GM23338 (cell line): ENCODE measurements around the gene BAD. TPM values are rescaled to one million over a fixed set of nuclear protein-coding genes. Genes with fewer than 3 reads are reported as not detected.

Source experiments
- ATAC-seq: fragments of 200-7000 bp; cut with Tn5 transposase; 3 replicates; pipeline ENCODE4 v1.9.1; 2020
- DNase-seq: peaks from one replicate; pipeline ENCODE4 v3.0.0-alpha.2; 2015; ENCODE audit warnings: low spot score
- H2AFZ ChIP-seq: fragments of 200-600 bp; sonication (generic); 2 replicates; pipeline ENCODE4 v1.8.0; 2016; ENCODE audit warnings: antibody characterized with exemption, mild to moderate bottlenecking, moderate library complexity
- H3F3A ChIP-seq: fragments of 200-600 bp; sonication (generic); replicated peaks from 2 replicates; pipeline ENCODE4 v1.8.0; 2017; ENCODE audit warnings: antibody characterized with exemption, mixed run types, low read depth
- H3K27ac ChIP-seq: fragments of 200-600 bp; sonication (generic); 2 replicates; pipeline ENCODE4 v1.6.1; 2016; ENCODE audit warnings: low read depth
- H3K27me3 ChIP-seq: fragments of 200-600 bp; sonication (generic); 2 replicates; pipeline ENCODE4 v1.8.0; 2016; ENCODE audit warnings: mild to moderate bottlenecking, mixed run types, moderate library complexity; ENCODE audit not compliant: insufficient read depth
- H3K36me3 ChIP-seq: fragments of 200-600 bp; sonication (generic); 2 replicates; pipeline ENCODE4 v1.8.0; 2016; ENCODE audit warnings: mild to moderate bottlenecking; ENCODE audit not compliant: insufficient read depth
- H3K4me1 ChIP-seq: fragments of 200-600 bp; sonication (generic); 2 replicates; pipeline ENCODE4 v1.8.0; 2016; ENCODE audit warnings: mild to moderate bottlenecking, moderate library complexity; ENCODE audit not compliant: insufficient read depth
- H3K4me2 ChIP-seq: fragments of 200-600 bp; sonication (generic); 2 replicates; pipeline ENCODE4 v1.7.1; 2017; ENCODE audit warnings: mixed run types
- H3K4me3 ChIP-seq: fragments of 200-600 bp; sonication (generic); 2 replicates; pipeline ENCODE4 v1.6.1; 2016; ENCODE audit warnings: mixed run types
- H3K79me2 ChIP-seq: fragments of 200-600 bp; sonication (generic); replicated peaks from 2 replicates; pipeline ENCODE4 v1.8.0; 2017; ENCODE audit warnings: mild to moderate bottlenecking; ENCODE audit not compliant: insufficient read depth
- H3K9me2 ChIP-seq: fragments of 200-600 bp; sonication (generic); 2 replicates; pipeline ENCODE4 v1.8.0; 2017; ENCODE audit not compliant: insufficient read depth
- H4K20me1 ChIP-seq: fragments of 200-600 bp; sonication (generic); replicated peaks from 2 replicates; pipeline ENCODE4 v1.8.0; 2017; ENCODE audit warnings: mild to moderate bottlenecking; ENCODE audit not compliant: insufficient read depth
- H3K27ac Mint-ChIP-seq: 2 replicates; pipeline ENCODE4 v1.8.0; 2020; ENCODE audit warnings: inconsistent platforms, mild to moderate bottlenecking, moderate library complexity, mixed read lengths
- H3K27me3 Mint-ChIP-seq: 3 replicates; pipeline ENCODE4 v1.8.0; 2022; ENCODE audit warnings: low read depth, mild to moderate bottlenecking, moderate library complexity, mixed read lengths, inconsistent platforms; ENCODE audit not compliant: insufficient read depth, poor library complexity
- H3K36me3 Mint-ChIP-seq: 3 replicates; pipeline ENCODE4 v1.8.0; 2021; ENCODE audit warnings: low read depth, mild to moderate bottlenecking, inconsistent platforms, moderate library complexity, mixed read lengths
- H3K4me1 Mint-ChIP-seq: 3 replicates; pipeline ENCODE4 v1.8.0; 2020; ENCODE audit warnings: mild to moderate bottlenecking, inconsistent platforms, mixed read lengths
- H3K4me3 Mint-ChIP-seq: 3 replicates; pipeline ENCODE4 v1.8.0; 2021; ENCODE audit warnings: moderate library complexity, mild to moderate bottlenecking, inconsistent platforms, mixed read lengths
- H3K9me3 Mint-ChIP-seq: 3 replicates; pipeline ENCODE4 v1.8.0; 2020; ENCODE audit warnings: moderate library complexity, mild to moderate bottlenecking, inconsistent platforms, mixed read lengths
- CREB1 ChIP-seq: fragments of 250-450 bp; sonication (Bioruptor Pico); IDR thresholded peaks from 2 replicates; pipeline ENCODE4 v1.5.0; 2020; ENCODE audit warnings: low read depth, mild to moderate bottlenecking, moderate library complexity
- EZH2 ChIP-seq: fragments of 200-600 bp; sonication (generic); IDR thresholded peaks from one replicate; pipeline ENCODE4 v1.8.0; 2017; ENCODE audit warnings: antibody characterized with exemption, mild to moderate bottlenecking, low read depth; ENCODE audit not compliant: unreplicated experiment
- EZH2phosphoT487 ChIP-seq: fragments of 200-600 bp; sonication (generic); IDR thresholded peaks from one replicate; pipeline ENCODE4 v1.8.1; 2018; ENCODE audit warnings: antibody characterized with exemption; ENCODE audit not compliant: unreplicated experiment
- JUNB ChIP-seq: IDR thresholded peaks from one replicate; pipeline ENCODE4 v1.6.1; 2016; ENCODE audit warnings: antibody characterized with exemption; ENCODE audit not compliant: unreplicated experiment
- POLR2AphosphoS5 ChIP-seq: IDR thresholded peaks from 2 replicates; pipeline ENCODE4 v1.6.1; 2016; ENCODE audit warnings: antibody characterized with exemption, low read depth
- ZNF331 ChIP-seq: fragments of 250-450 bp; sonication (Bioruptor Pico); IDR thresholded peaks from 2 replicates; pipeline ENCODE4 v1.5.0; 2020; ENCODE audit warnings: low read depth, mild to moderate bottlenecking, moderate library complexity
- ZNF462 ChIP-seq: fragments of 250-450 bp; sonication (Bioruptor Pico); IDR thresholded peaks from 2 replicates; pipeline ENCODE4 v1.5.0; 2020; ENCODE audit warnings: mild to moderate bottlenecking, moderate library complexity
- polyA plus RNA-seq: library from polyadenylated mRNA; unstranded; fragments of >200 nt; fragmentation: Nextera tagmentation; extraction: Ambion mirVana; gene quantifications from 2 replicates; pipeline ENCODE4 v1.2.1, GENCODE V29; 2016
- total RNA-seq: library from RNA; depleted of rRNA; stranded (reverse); fragments of >200 nt; shearing (Covaris generic); gene quantifications from 2 replicates; pipeline ENCODE4 v1.2.3, GENCODE V29; 2014

The BAD gene
- total and polyA plus RNA-seq, 2 experiments from 2014 or later, result 46.3 to 46.4 TPM

GRCh38 chr11:64234647-64235379, 49.7 kb downstream of the BAD start:
- Histone ChIP-seq H3K4me1 (peaks cover 17% of the 10 kb centered on the region; the same call in 1 of the 2 replicates), H3K79me2 (peaks cover 4% of the 10 kb centered on the region; the same call in 1 of the 2 replicates), H3K9me2 (no peaks in the 10 kb centered on the region), H3K27ac (no peak overlapping the region), H3K27me3 (peaks cover 23% of the 10 kb centered on the region; the same call in 1 of the 2 replicates), H3K4me3 (peak overlapping the region; percentile 77), H3K36me3 (no peaks in the 10 kb centered on the region), H4K20me1 (no peaks in the 10 kb centered on the region), H3K4me2 (peak overlapping the region; percentile 92), H3F3A (peaks cover 21% of the 10 kb centered on the region), H2AFZ (peak overlapping the region; percentile 63)
- Mint-ChIP-seq H3K36me3 (peaks cover 11% of the 10 kb centered on the region), H3K9me3 (no peaks in the 10 kb centered on the region), H3K4me3 (peak overlapping the region; percentile 83), H3K27ac (no peak overlapping the region), H3K27me3 (peaks cover 27% of the 10 kb centered on the region), H3K4me1 (peaks cover 21% of the 10 kb centered on the region)
- TF ChIP-seq JUNB (no peak), POLR2AphosphoS5 (peak; percentile 29; the same call in 1 of the 2 replicates)
- DNase-seq (peak; percentile 70), ATAC-seq (peak; percentile 19)

DNA sequence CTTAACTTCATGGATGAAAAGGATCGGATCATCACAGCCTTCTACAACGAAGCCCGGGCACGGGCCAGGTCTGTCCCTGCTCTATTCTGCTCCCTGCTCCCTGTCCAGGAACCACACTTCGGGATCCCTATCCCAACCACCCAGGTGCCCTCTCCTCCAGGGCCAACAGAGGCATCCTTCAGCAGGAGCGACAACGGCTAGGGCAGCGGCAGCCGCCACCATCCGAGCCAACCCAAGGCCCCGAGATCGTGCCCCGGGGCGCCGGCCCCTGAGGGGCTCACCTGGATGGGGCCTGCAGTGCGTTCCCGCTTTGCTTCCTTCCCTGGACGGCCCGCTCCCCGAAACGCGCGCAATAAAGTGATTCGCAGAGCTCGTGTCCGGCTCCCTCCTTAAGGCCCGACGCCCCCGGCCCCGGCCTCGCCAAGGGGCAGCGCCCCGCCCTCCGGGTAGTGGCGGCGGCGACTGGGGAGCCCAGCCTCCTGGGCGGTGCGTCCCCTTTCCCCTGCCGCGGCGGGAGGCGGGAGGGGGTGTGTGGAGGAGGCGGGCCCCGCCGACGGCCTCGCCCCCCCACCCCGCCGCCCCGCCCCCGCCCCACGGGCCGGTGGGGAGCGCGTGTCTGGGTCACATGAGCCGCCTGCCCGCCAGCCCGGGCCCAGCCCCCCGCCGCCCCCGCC, 50.4 kb downstream of the BAD start, which contains the start of gene VEGFB:
Gene VEGFB (plus strand): TSS at position 672 of the 674 bp plus-strand sequence. CDS start 250 bp downstream, outside the sequence.
- Mint-ChIP-seq H3K4me1 (peaks cover 20% of the 10 kb centered on the region), H3K27me3 (peaks cover 27% of the 10 kb centered on the region), H3K27ac (no peak within 1 kb of the TSS), H3K4me3 (peak within 1 kb of the TSS; percentile 83), H3K36me3 (peaks cover 11% of the 10 kb centered on the region), H3K9me3 (no peaks in the 10 kb centered on the region)
- peaks cover 23% of the 10 kb centered on the region; the same call in 1 of the 2 replicates for H3K27me3 ChIP-seq
- peak; percentile 71 for DNase-seq
- TF ChIP-seq ZNF331, result no peak
- no peak for TF ChIP-seq EZH2
- TF ChIP-seq POLR2AphosphoS5, result peak; percentile 65
- no peak for TF ChIP-seq EZH2phosphoT487
- TF ChIP-seq CREB1, result no peak
- peaks cover 4% of the 10 kb centered on the region; the same call in 1 of the 2 replicates for H3K79me2 ChIP-seq
- H3K27ac ChIP-seq, result no peak within 1 kb of the TSS
- peak within 1 kb of the TSS; percentile 92 for H3K4me2 ChIP-seq
- no peaks in the 10 kb centered on the region for H4K20me1 ChIP-seq
- peak within 1 kb of the TSS; percentile 63 for H2AFZ ChIP-seq
- ATAC-seq, result peak; percentile 16
- peaks cover 25% of the 10 kb centered on the region for H3F3A ChIP-seq
- peak within 1 kb of the TSS; percentile 79 for H3K4me3 ChIP-seq
- peaks cover 17% of the 10 kb centered on the region; the same call in 1 of the 2 replicates for H3K4me1 ChIP-seq
- H3K36me3 ChIP-seq, result no peaks in the 10 kb centered on the region
- no peaks in the 10 kb centered on the region for H3K9me2 ChIP-seq

GRCh38 chr11:64232967-64233315, 51.5 kb downstream of the BAD start:
- H3K27ac ChIP-seq, result no peak overlapping the region
- Mint-ChIP-seq H3K4me3 (peak overlapping the region; percentile 73; the same call in 2 of the 3 replicates), H3K4me1 (peaks cover 20% of the 10 kb centered on the region), H3K27ac (no peak overlapping the region), H3K9me3 (no peaks in the 10 kb centered on the region), H3K27me3 (peaks cover 27% of the 10 kb centered on the region), H3K36me3 (peaks cover 6% of the 10 kb centered on the region)
- no peak overlapping the region for H3K4me3 ChIP-seq
- H4K20me1 ChIP-seq, result no peaks in the 10 kb centered on the region
- H3K4me1 ChIP-seq, result peaks cover 17% of the 10 kb centered on the region; the same call in 1 of the 2 replicates
- peaks cover 24% of the 10 kb centered on the region for H3F3A ChIP-seq
- peaks cover 4% of the 10 kb centered on the region; the same call in 1 of the 2 replicates for H3K79me2 ChIP-seq
- DNase-seq (no peak), ATAC-seq (no peak)
- TF ChIP-seq EZH2 (no peak), ZNF331 (no peak), ZNF462 (no peak), CREB1 (no peak), JUNB (no peak)
- no peaks in the 10 kb centered on the region for H3K9me2 ChIP-seq
- H3K27me3 ChIP-seq, result peaks cover 23% of the 10 kb centered on the region; the same call in 1 of the 2 replicates
- no peak overlapping the region for H3K4me2 ChIP-seq
- H2AFZ ChIP-seq, result no peak overlapping the region
- no peaks in the 10 kb centered on the region for H3K36me3 ChIP-seq
